GM12875 (cell line): ENCODE measurements around the gene TNFRSF1B.

Experiments
- H3K4me3 ChIP-seq: one replicate; pipeline ENCODE4 v1.5.1; 2011; ENCODE audit warnings: low read depth, low read length, control low read depth
- CTCF ChIP-seq: IDR thresholded peaks from 2 replicates; pipeline ENCODE4 v1.5.1; 2011; ENCODE audit warnings: low read depth, mild to moderate bottlenecking, control low read depth, inconsistent platforms, low read length, moderate library complexity, borderline replicate concordance; ENCODE audit not compliant: insufficient read depth

Gene TNFRSF1B

DNA sequence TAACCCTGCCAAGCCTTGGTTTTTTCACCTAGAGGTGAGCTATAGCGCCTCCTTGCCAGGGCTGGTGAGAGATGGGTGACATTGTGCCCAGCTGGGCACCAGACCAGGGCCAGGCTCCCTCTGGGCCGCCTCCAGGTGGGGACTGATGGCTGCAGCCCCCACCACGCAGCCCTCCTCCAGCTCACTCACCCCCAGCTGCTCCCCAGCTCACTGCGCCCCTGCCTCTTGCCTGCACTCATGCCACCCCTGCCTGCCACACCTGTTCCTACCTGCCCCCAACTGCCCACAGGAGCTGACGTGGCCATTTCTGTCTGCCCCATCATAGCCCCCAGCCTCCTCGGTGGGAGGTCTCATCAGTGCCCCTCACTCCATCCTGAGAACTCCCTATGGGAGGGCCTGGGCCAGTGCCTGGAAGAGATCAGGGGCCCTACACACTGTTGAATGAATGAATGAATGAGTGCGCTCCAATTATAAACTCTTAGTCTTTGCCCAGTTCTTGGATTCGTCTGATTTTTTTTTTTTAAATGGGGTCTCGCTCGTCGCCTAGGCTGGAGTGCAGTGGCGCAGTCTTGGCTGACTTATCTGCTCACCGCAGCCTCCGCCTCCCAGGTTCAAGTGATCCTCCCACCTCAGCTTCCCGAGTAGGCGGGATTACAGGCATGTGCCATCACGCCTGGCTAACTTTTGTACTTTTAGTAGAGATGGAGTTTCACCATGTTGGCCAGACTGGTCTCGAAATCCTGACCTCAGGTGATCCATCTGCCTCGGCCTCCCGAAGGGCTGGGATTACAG lies 36.6 kb downstream of the TNFRSF1B start:
- H3K4me3 ChIP-seq, result no peak overlapping the region
- no peak for TF ChIP-seq CTCF

DNA sequence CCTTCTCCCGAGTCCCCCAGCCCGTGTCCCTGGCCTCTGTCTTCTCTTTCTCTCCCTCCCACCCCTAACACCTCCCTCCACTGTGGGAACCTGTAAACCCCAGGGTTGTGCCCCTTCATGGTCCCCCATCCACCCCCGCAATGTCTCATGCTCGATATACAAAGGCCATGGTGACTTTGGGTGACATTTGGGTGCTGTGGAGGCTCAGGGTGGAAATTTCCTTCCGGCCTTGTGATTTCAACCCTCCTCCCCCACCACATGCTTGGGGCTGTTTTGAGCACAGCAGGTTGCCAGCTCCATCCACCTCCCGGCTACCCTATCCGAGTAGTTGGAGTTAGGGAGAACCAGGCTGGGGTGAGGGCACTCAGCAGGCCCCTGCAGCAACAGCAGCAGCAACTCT lies 37.3 kb downstream of the TNFRSF1B start:
- H3K4me3 ChIP-seq, result no peak overlapping the region
- no peak for TF ChIP-seq CTCF

DNA sequence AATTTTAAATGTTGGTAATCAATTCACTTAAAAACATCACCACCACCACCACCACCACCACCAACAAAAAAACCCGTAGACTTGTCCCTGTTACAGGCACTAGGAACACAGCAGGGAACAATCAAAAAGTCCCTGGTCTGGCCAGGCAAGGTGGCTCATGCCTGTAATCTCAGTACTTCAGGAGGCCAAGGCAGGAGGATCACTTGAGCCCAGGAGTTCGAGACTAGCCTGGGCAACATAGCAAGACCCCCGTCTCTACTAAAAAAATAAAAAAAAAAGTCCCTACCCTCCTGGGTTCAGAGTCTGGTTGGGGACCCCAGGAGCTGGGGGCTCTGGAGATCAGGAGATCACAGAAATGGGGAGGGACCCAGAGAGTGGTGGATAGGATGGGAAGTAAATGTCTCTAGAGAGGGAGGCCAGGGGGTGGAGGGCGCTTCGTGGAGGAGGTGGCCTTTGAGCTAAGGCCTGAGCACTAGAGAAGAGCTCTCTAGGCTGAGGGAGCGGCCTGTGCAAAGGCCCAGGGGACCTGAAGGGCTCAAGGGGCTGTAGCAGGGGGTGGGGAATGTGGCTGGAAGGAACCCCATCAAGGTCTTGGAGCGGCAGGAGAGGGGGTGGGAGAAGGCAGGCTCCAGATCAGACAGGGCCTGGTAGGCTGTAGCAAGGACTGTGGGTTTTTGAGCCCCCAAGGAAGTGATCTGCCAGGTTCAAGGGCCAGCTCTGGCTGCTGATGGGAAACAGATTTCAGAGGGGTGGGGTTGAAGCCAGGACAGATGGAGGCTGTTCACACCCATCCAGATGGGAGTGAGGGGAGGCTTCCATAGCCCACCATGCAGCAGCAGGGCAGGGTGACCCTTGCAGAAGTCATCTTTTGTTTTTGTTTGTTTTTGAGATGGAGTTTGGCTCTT lies 38.2 kb downstream of the TNFRSF1B start:
- no peak for TF ChIP-seq CTCF
- H3K4me3 ChIP-seq, result no peak overlapping the region

DNA sequence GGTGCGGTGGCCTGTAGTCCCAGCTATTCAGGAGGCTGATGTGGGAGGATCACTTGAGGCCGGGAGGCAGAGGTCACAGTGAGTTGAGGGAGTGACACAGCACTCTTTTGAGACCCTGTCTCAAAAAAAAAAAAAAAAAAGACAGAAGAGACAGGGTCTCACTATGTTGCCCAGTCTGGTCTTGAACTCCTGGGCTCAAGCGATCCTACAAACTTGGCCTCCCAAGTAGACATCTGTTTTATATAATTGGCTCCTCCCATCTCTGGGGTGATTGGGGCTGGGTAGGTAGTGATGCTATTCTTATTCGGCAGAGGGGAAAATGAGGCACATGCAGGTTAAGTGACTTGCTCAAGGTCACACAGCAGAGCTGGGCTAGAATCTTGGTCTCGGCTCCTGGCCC lies 39.4 kb downstream of the TNFRSF1B start:
- no peak overlapping the region for H3K4me3 ChIP-seq
- no peak for TF ChIP-seq CTCF

GRCh38 chr1:12206792-12207424 lies 40.1 kb downstream of the TNFRSF1B start:
- H3K4me3 ChIP-seq, result no peak overlapping the region
- TF ChIP-seq CTCF, result no peak

DNA sequence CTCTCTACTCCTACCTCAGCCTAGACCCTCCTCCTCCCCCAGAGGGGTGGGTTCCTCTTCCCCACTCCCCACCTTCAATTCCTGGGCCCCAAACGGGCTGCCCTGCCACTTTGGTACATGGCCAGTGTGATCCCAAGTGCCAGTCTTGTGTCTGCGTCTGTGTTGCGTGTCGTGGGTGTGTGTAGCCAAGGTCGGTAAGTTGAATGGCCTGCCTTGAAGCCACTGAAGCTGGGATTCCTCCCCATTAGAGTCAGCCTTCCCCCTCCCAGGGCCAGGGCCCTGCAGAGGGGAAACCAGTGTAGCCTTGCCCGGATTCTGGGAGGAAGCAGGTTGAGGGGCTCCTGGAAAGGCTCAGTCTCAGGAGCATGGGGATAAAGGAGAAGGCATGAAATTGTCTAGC lies 41.5 kb downstream of the TNFRSF1B start:
- TF ChIP-seq CTCF, result no peak
- no peak overlapping the region for H3K4me3 ChIP-seq
